ENCODE data around the gene NSUN6. TPM values are rescaled to one million over a fixed set of nuclear protein-coding genes. Genes with fewer than 3 reads are reported as not detected.

NSUN6 gene
- total and polyA plus RNA-seq, 10 of the 15 experiments (the other 5 are each of a cell fraction or from before 2014, with no cell fraction given): 10.2 to 25.0 (median 15.6) TPM

GRCh38 chr10:18616337-18616736, 35.0 kb downstream of the NSUN6 start:
- 37% methylated on average over 3 of the region's 3 CpGs for WGBS (ENCODE audit: insufficient coverage, insufficient replicate concordance, low lambda C conversion rate, missing lambda C conversion rate)
- no peak for TF ChIP-seq BACH1 (IDR thresholded peaks at IDR 0.05; ENCODE audit: borderline replicate concordance)
- no peak for TF ChIP-seq STAT1 (conservative IDR thresholded peaks at IDR 0.05)
- no peak for TF ChIP-seq ATF7 (IDR thresholded peaks at IDR 0.05; ENCODE audit: low read depth)
- no peak for TF ChIP-seq EP300 (IDR thresholded peaks at IDR 0.05; ENCODE audit: borderline replicate concordance in 1 of 2, control insufficient read depth in 1 of 2, low read depth in 2 of 2, low read length in 2 of 2)
- no peak for TF ChIP-seq MEF2A (IDR thresholded peaks at IDR 0.05; ENCODE audit: insufficient read depth, low read depth, low read length)
- no peak for TF ChIP-seq CTCF (IDR thresholded peaks at IDR 0.05 in 2 of 3, conservative IDR thresholded peaks at IDR 0.05 in 1 of 3; ENCODE audit: control insufficient read depth in 2 of 3, extremely low read depth in 1 of 3, insufficient read depth in 1 of 3, low read depth in 3 of 3, low read length in 3 of 3)
- no peak for TF ChIP-seq CUX1 (IDR thresholded peaks at IDR 0.05; ENCODE audit: insufficient replicate concordance, low read depth, low read length)
- no peak for TF ChIP-seq NKRF (conservative IDR thresholded peaks at IDR 0.05)
- no peak for TF ChIP-seq HCFC1 (IDR thresholded peaks at IDR 0.05; ENCODE audit: low read length)
- TF ChIP-seq SIN3A (IDR thresholded peaks at IDR 0.05; ENCODE audit: low read depth, low read length): no peak
- TF ChIP-seq ZNF592 (IDR thresholded peaks at IDR 0.05): no peak

More at GRCh38 chr10:18616337-18616736, 35.0 kb downstream of the NSUN6 start:
- no peak overlapping the region for H3K4me3 ChIP-seq
- H3K27ac ChIP-seq (ENCODE audit: control insufficient read depth, insufficient read depth): no peak overlapping the region
- in situ Hi-C loops (cut with MboI) (no loop called here), intact Hi-C loops (cut with micrococcal nuclease; ENCODE audit: unreplicated experiment) (no loop called here)
- no peak for ATAC-seq
- H3K27me3 ChIP-seq (replicated peaks in 1 of 2; ENCODE audit: control insufficient read depth in 2 of 2, insufficient read depth in 2 of 2, low read length in 1 of 2): no peaks in the 10 kb centered on the region
- no peak for DNase-seq (ENCODE audit: low read depth, low spot score)
- H2AFZ ChIP-seq (ENCODE audit: control insufficient read depth, low read depth, low read length): no peak overlapping the region
- H3K4me2 ChIP-seq (ENCODE audit: control insufficient read depth, insufficient read depth): no peak overlapping the region
- FAIRE-seq: no peak
- H4K20me1 ChIP-seq (ENCODE audit: control insufficient read depth, insufficient read depth): no peaks in the 10 kb centered on the region
- no peaks in the 10 kb centered on the region for H3K79me2 ChIP-seq (ENCODE audit: control insufficient read depth, insufficient read depth, low read length)
- CTCF ChIA-PET: no interaction called here
- H3K36me3 ChIP-seq (ENCODE audit: control insufficient read depth in 2 of 2, insufficient read depth in 2 of 2, low read length in 1 of 2): peaks cover 2 to 5% of the 10 kb centered on the region in 2 experiments; a peak in 3 of 4 replicates
- POLR2A ChIA-PET: no interaction called here
- H3K4me1 ChIP-seq (ENCODE audit: control insufficient read depth, insufficient read depth, low read length): no peaks in the 10 kb centered on the region
- no peaks in the 10 kb centered on the region for H3K9me3 ChIP-seq (replicated peaks; ENCODE audit: control insufficient read depth, insufficient read depth, low read length)
- no peak overlapping the region for H3K9ac ChIP-seq (ENCODE audit: control insufficient read depth, insufficient read depth, low read length)
- SMC1A ChIA-PET (ENCODE audit: uncharacterized antibody, unreplicated experiment): no interaction called here
- BruUV-seq (replicated peaks): no TSS peak
- RAD21 ChIA-PET (ENCODE audit: unreplicated experiment): no interaction called here

All from GM12878 (cell line).